NCI-H187 (cell line): ENCODE data around the gene RHEX.
A peak's percentile ranks its signal among the peaks of the same experiment; 100 is the strongest.
"Not testable (repeated sequence)": the region's sequence is repeated elsewhere in the genome, so short reads cannot be mapped to it uniquely, and the experiment has no call there.

Source experiments
- DNase-seq, 2 experiments: peaks; one replicate each; lab custom pipeline; 2025; lab: John Stamatoyannopoulos, UW

The RHEX gene

GRCh38 chr1:206052919-206053610 lies at the start of gene RHEX:
Gene RHEX, plus strand, starts transcription at chr1:206053173. Its CDS starts 44,656 bp downstream, at chr1:206097829.
- not testable (repeated sequence) for DNase-seq

DNA sequence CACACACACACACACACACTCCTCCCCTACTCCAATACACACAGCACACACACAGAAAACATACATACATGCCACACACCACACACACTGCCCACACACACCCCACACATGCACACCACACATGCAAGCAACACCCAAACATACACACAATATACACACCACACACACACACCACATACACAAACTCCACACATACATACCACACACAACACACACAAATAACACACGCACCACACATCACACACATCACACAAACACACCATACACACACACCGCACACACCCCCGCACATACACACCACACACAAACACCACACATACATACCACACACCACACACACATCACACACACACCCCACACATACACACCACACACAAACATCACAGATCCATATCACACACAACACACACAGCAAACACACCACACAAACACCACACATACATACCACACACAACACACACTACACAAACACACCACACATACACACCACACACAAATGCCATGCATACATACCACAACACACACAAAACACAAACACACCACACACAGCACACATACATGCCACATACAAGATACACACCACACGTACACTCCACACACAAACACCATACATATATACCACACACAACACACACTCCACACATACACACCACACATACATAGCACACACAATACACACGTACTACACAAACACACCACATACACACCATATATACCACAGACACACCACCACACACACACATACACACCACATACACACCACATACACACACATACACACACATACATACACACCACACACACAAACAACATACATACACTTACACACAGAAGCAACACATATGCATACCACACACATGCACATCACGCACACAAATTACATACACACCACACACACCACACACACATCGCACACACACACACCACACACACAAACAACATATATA lies 48.8 kb upstream of the RHEX start:
- no peak for DNase-seq

GRCh38 chr1:206004826-206005225 lies 48.1 kb upstream of the RHEX start:
- DNase-seq, result no peak

- no peak for DNase-seq
Observed at GRCh38 chr1:206005234-206005633, 47.7 kb upstream of the RHEX start.

GRCh38 chr1:206005778-206006180 lies 47.2 kb upstream of the RHEX start:
- no peak for DNase-seq

GRCh38 chr1:206006946-206007345 lies 46.0 kb upstream of the RHEX start:
- no peak for DNase-seq

DNA sequence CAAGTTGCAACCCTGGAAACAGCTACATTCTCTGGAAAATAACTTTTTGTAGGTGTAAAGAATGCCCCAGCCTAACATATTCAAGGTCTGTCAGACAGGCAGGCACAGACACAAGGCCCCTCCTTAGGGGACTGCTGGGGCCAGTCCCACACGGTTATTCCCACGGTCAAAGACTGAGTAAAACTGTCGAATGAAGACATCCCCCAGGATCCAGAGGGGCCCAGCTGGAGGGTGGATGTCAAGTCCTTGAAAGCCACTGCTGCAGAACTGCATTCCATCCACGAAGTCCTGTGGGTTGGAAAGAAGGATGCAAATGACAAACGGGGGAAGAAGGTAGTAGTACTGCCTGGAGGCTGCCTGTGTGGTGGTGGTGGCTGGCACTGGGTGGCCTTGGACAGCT lies 42.9 kb upstream of the RHEX start:
- no peak for DNase-seq

- no peak for DNase-seq
Observed at GRCh38 chr1:206011057-206011456, 41.9 kb upstream of the RHEX start.

- DNase-seq, result peak in 1 of 2 experiments; percentile 17
Observed at GRCh38 chr1:206012086-206012859, 40.7 kb upstream of the RHEX start.

- no peak for DNase-seq
Observed at GRCh38 chr1:206013026-206013795, 39.8 kb upstream of the RHEX start.

DNA sequence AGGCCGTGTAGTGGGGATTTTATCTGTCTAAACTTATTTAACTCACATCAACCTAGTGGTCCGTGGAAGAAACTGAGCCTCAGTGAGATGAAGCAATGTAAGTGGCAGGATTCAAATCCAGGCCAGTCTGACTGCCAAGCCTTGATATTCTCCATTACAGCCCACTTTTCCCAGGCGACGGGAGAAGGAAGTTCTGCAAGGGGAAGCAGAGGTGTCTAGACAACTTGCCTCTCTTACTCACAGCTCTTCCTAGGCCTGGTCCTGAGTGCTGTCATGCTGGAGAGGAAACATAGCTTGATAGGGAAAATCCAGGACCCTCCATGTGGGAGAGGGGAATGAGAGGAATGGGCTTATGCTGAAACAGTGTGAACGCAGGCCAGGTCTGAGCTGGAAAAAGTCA lies 38.4 kb upstream of the RHEX start:
- no peak for DNase-seq

DNA sequence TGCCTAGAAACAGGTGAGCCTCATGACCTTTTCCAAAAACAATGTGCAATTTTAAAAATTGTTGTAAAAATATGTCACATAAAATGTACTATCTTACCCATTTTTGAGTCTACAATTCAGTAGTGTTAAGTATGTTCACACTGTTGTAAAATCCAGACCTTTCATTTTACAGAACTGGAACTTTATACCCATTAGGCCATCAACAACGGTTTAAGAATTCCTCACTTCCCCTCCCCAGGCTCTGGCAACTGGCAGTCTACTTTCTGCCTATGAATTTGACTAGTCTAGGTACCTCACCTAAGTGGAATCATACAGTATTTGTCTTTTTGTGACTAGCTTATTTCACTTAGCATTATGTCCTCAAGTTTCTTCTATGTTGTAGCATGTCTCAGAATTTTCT lies 37.9 kb upstream of the RHEX start:
- no peak for DNase-seq

GRCh38 chr1:206020393-206021007 lies 32.5 kb upstream of the RHEX start:
- DNase-seq, result no peak

GRCh38 chr1:206021008-206021625 lies 31.9 kb upstream of the RHEX start:
- DNase-seq, result no peak

GRCh38 chr1:206021626-206022365 lies 31.2 kb upstream of the RHEX start:
- no peak for DNase-seq

- no peak for DNase-seq
Observed at GRCh38 chr1:206022766-206023165, 30.2 kb upstream of the RHEX start.

- no peak for DNase-seq
Observed at GRCh38 chr1:206023695-206024094, 29.3 kb upstream of the RHEX start, which contains the start of gene CTSE. Gene CTSE, minus strand, starts transcription at chr1:206023895. Its CDS starts 104 bp downstream, at chr1:206023791.

DNA sequence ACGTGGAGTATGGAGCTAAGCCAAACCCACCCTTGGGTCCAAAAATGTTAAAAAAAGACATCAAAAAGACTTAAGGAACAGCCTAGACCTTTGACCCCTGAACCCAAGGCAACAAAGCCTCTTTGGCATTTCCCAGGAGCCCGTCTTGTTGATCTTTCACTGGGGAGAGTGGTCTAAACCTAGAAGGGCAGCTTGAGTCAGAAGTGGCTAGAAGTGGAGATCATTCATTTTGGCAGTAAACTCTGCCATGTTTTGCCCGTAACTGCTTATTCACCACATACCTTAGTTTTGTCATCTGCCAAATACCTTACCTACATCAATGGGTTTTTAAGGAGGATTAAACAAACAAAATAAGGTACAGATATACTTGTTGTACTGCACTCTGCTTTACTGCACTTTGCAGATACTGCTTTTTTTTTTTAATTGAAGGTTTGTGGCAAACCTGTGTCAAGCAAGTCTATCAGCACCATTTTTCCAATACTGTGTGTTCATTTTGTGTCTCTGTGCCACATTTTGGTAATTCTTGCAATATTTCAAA lies 27.6 kb upstream of the RHEX start:
- no peak for DNase-seq

DNA sequence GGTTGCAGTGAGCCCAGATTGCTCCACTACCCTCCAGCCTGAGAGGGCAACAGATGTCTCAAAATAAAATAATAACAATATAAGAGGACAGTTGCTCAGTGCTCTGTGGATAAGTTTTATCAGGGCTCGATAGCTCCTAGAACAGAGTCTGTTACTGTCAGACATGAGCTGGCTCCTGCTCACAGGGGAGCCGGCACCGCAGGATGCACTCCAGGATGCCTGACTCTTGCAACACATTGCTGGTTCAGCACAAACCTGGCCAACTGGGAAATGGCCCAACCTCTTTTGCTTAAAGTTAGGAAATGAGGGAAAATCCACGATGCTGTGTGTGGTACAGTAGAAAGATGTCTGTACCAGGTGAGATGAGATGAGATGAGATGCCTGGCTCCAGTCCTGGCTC lies 23.5 kb upstream of the RHEX start:
- DNase-seq, result no peak

DNA sequence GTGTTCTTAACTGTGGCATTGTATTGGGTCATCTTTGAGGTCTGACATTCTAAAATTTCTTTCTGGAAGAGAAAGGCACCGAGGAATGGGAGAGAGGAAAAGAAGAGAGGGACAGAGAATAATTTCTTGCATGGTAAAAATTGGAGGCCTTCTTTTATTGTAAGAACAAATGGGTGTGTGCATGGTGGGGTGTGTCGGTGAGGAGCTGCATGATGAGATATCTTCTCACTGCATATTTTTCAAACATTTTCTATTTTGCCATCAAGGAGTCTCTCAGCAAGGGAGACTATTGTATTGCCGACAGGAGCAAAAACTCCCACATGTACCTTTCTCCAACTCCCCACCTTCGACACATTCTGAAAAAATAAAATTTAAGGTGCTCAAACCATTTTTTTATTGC lies 22.8 kb upstream of the RHEX start:
- no peak for DNase-seq
